PC-3 (cell line): Measurements from ENCODE around the gene OR14J1.

Source experiments
- CTCF ChIP-seq: fragments of 300-600 bp; sonication (generic); conservative IDR thresholded peaks from 2 replicates; pipeline ENCODE4 v1.5.1; 2017; ENCODE audit warnings: antibody characterized with exemption, low read depth, mild to moderate bottlenecking, low read length
- EZH2 ChIP-seq: fragments of 300-600 bp; sonication (generic); IDR thresholded peaks from one replicate; pipeline ENCODE4 v1.6.1; 2017; ENCODE audit warnings: antibody characterized with exemption, mild to moderate bottlenecking, low read length; ENCODE audit not compliant: unreplicated experiment
- EZH2phosphoT487 ChIP-seq: fragments of 300-600 bp; sonication (generic); IDR thresholded peaks from 2 replicates; pipeline ENCODE4 v1.6.1; 2018; ENCODE audit warnings: mild to moderate bottlenecking, antibody characterized with exemption, low read length, borderline replicate concordance

GRCh38 chr6:29301316-29301715 is at the start of gene OR14J1:
- TF ChIP-seq CTCF = no peak
- TF ChIP-seq EZH2 = no peak
- TF ChIP-seq EZH2phosphoT487 = no peak
